GM21423 (cell line): Measurements from ENCODE around the gene GALK1.
"Not testable (repeated sequence)": the region's sequence is repeated elsewhere in the genome, so short reads cannot be mapped to it uniquely, and the experiment has no call there.

Experiments used
- ATAC-seq: cut with Tn5 transposase; IDR thresholded peaks from one replicate; pipeline ENCODE4 v1.9.1; 2021; ENCODE audit warnings: mild to moderate bottlenecking, moderate library complexity; ENCODE audit not compliant: unreplicated experiment

Gene GALK1

DNA sequence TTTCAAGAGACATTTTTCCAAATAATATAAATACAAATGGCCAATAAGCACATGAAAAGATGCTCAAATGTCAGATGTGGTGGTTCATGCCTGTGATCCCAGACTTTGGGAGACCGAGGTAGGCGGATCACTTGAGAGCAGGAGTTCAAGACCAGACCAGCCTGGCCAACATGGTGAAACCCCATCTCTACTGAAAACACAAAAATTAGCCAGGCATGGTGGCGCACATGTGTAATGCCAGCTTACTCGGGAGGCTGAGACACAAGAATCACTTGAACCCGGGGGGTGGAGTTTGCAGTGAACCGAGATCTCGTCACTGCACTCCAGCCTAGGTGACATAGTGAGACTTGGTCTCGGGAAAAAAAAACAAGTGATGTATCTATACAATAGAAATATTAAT lies 2.9 kb upstream of the GALK1 start:
- ATAC-seq: no peak

DNA sequence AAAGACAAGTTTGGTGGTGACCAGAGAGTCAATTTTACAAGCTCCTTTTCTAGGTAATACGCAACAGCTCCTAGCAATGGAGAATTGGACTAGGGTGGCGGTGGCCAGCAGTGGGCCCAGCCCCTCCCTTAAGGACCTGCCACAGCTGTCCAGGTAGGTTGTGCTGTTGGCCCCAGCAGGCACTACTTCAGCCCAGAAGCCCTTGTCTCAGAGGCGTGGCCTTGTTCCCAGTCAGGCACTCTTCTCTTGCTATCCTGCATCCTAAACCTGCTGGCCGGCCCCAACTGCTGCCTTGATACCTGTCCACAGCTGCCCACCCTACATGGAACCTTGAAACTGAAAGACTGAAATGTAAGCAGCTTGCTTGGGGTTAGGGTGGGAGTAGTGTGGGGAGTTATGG lies 989 bp upstream of the GALK1 start:
- ATAC-seq: no peak

DNA sequence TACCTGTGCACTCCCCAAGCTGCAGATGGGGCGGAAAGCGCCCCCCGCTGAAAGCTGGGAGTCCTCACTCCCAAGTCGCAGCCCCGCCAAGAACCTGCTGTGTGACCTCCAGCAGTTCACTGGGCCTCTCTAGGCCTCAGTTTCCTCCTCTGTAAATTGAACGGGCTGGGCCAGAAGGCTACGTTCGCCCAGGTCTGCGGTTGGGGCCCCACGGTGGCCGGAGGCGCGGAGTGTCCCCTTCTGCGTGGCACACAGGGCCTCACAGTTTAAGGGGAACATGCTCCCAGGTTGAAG lies 628 bp downstream of the GALK1 start:
- no peak for ATAC-seq

DNA sequence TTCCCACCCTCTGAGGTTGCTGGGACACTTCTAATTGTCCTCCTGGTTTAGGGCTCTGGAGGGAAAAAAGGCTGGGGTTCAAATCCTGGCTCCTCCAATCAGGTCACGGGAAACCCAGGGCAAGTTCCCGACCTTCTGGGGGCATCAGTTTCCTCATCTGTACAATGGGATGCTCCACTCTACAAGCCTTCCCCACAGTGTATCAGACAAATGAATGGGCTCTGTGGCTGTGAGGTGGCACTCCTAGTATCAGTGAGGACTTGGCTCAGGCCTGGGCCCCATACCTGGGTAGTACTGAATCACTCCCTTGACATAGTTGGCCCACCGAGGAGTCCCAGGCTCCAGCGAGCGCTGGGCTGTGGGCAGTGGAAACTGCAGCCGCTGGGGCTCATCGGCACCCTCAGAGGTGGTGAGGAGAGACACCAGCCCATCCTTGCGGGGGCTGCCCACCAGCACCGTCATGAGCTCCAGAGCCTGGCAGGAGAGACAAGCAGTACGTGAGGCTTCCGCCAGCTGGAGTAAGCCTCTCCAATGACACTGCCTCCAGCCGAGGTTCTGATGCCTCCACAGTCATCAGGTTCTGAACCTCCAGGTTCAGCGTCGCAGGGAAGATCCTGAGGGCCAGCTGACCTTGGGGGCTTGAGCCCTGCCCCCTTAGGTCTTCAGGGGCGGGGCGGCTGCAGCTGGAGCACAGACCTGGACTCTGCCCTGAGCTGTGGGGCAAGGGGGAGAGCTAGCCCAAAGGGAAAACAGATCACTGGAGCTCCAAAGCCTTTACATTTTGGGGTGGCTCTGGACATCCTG lies 1.2 kb downstream of the GALK1 start:
- ATAC-seq: no peak

DNA sequence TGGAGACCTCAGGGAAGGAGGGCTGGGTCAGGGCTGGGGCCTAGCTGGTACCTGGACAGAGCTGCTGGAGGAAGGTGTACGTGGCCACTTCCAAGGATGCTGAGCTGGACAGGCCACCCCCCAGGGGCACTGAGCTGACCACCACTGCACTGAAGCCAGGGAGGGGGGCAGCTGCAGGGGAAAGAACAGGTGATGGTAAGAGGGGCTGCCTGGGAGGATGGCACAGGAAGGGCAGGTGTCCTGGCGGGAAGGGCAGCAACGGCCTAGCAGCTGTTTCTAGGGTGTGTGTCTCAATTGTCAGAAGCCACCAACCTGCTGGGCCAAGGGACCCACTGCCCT lies 1.8 kb downstream of the GALK1 start:
- ATAC-seq: no peak

DNA sequence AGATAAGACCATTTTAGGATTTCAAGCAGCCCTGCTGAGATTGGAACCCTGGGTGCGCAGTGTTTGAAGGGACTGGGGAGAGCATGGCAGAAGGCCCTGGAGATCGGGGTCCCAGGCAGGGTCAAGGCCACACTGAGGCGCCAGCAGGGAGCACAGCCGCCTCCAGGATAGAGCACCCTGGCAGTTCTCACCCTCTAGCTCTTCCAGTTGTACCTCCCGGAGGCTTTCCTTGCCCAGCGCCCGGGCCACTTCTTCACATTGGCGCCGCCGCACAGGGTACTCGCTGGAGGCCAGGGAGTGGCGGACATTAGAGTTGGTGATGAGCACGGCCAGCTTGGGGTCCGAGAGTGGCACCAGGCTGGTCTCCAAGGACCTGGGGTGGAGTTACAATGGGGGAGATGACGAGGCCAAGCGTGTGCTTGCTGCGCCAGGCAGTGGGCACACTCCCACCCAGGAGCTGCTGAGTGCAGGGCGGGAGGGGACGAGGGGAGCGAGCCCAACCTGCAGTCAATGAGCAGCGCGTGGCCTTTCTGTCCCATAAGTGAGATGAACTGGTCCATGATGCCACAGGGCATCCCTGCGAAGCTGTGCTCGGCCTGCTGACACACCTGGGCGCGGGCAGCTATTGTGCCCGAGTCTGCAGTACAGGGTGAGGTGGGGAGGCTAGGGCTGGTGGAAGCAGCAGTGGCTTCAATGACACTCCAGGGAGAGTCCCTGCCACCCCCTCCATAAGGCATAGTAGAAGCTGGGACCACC lies 2.3 kb downstream of the GALK1 start:
- ATAC-seq: no peak

DNA sequence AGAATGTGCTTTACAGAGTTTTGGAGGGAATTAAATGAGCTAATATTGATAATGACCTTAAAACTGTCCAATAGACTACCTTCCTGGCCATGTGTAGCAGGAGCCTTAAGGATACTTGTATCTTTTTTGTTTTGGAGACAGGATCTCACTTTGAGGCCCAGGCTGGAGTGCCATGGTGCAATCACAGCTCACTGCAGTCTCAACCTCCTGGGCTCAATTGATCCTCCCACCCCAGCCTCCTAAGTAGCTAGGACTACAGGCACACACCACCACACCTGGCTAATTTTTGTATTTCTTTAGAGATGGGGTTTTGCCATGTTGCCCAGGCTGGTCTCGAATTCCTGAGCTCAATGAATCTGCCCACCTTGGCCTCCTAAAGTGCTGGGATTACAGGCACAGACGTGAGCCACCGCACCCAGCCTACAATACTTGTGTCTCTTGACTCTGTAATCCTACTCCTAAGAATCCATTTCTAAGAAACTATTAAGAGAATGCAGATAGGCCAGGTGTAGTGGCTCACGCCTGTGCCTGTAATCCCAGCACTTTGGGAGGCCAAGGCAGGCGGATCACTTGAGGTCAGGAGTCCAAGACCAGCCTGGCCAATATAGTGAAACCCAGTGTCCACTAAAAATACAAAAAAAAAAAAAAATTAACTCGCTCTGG lies 4.9 kb downstream of the GALK1 start:
- not testable (repeated sequence) for ATAC-seq

DNA sequence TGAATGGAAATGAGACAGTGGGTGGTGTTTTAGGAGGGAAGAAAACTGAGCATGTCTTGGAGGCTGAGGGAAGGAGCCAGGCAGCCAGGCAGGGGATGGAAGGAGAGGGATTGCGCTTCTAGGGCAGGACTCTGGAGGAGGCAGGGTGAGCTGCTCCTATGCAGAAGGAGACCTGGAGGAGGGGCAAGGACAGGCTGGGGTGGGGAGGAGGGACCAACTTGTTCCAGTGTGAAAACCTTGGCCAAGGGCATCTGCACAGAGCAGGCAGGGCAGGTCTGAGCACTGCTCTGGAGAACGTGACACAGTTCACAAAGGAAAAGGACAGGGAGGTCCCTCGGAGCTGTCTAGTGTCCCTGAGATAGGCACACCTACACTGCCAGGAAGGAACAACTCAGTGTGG lies 5.5 kb downstream of the GALK1 start:
- no peak for ATAC-seq

DNA sequence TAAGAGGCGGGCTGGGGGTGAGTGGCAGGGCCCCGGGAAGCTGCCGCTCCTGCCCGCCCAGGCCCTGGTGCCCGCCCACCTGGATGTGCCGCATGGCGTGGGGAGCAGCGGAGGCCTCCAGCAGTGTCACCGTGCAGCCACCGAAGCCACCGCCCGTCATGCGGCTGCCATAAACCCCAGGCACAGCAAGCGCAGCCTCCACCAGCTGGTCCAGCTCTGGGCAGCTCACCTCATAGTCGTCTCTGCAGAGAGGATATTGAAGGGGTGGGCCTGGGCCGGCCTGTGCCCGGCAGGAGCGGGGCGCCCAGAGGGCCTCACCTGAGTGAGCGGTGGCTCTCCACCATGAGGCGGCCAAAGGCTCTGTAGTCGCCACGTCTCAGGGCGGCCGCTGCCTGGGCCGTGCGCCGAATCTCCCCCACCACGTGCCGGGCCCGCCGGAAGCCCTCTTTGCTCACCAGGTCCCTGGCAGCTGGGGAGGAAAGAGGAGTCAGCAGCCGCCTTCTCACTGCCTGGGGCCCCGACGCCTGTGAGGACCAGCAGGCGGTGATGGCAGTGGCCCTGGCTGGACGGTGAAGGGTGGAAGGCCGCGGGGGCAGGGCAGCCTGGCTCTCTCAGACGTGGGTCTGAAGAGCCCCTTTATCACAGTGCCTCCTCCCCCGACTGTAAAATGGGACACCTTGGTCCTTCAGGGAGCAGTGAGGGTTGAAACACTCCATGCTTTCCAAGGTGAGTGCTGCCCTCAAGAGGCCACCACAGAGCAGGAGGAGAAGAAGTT lies 6.7 kb downstream of the GALK1 start:
- no peak for ATAC-seq

DNA sequence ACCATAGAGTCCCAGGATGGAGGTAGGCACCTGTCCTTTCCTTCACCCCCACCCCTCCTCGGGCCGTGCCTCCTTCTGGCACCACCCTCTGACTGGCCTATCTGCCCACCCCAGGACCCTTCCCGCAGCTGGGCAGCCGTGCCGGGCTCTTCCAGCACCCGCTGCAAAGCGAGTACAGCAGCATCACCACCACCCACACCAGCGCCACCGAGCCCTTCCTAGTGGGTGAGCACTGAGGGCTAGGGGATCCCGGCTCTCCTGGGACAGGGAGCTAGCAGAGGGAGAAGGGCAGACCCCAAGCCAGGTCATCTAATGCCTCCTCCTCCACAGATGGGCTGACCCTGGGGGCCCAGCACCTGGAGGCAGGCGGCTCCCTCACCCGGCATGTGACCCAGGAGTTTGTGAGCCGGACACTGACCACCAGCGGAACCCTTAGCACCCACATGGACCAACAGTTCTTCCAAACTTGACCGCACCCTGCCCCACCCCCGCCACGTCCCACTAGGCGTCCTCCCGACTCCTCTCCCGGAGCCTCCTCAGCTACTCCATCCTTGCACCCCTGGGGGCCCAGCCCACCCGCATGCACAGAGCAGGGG lies 7.8 kb downstream of the GALK1 start:
- no peak for ATAC-seq

DNA sequence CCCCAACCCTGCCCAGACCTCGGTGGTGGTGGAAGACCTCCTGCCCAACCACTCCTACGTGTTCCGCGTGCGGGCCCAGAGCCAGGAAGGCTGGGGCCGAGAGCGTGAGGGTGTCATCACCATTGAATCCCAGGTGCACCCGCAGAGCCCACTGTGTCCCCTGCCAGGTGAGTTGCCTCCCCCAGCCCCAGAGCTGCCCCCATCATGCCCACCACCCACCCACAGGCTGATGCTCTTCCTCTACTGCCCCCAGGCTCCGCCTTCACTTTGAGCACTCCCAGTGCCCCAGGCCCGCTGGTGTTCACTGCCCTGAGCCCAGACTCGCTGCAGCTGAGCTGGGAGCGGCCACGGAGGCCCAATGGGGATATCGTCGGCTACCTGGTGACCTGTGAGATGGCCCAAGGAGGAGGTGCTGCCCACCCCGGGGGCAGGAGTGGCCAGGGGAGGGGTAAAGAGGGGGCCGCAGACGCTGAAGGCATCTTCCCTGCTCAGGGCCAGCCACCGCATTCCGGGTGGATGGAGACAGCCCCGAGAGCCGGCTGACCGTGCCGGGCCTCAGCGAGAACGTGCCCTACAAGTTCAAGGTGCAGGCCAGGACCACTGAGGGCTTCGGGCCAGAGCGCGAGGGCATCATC lies 8.4 kb downstream of the GALK1 start:
- no peak for ATAC-seq

DNA sequence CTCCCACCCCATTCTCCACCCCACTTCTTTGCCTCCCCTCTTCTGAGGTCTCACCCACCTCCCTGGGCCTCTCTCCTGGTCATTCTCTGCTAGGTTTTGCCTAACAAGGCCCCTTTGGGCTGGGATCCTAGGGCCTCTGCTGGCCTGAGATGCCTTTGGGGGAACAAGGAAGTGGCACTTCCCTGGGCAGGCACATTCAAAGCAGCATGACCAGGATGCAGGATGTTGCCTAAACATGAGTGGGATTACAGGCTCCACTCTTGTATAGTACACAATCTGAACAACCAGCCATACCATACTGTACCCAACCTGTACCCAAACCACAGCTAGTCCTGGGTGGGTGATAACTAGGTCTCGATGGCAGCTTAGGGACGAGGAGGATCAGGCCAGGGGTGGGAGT lies 9.0 kb downstream of the GALK1 start:
- ATAC-seq: no peak

DNA sequence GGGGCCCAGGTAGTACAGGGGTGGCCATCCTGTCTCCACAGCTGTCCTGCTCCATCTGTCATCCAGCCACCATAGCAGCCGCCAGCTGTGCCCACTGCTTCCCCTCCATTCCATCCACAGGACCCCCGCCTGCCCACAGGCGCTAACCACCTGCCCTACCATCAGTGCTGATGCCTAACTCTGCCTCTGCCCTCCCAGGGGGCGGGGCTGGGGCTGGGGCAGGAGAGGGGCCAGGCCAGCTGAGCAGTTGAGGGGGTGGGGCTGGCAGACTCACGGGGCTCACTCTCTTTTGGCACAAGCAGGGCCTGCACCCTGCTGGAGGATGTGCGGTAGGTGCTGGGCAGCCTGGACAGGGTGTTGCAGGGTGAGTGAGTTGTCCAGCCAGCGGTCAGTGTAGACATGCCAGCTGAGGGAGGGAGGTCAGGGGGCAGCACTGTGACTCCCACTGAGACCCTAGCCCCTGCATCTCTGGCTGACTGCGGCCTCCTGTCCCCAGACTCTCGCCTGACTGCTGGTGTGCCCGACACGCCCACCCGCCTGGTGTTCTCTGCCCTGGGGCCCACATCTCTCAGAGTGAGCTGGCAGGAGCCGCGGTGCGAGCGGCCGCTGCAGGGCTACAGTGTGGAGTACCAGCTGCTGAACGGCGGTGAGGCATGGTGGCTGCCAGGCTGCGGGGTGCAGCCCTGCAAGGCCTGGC lies 9.6 kb downstream of the GALK1 start:
- no peak for ATAC-seq

DNA sequence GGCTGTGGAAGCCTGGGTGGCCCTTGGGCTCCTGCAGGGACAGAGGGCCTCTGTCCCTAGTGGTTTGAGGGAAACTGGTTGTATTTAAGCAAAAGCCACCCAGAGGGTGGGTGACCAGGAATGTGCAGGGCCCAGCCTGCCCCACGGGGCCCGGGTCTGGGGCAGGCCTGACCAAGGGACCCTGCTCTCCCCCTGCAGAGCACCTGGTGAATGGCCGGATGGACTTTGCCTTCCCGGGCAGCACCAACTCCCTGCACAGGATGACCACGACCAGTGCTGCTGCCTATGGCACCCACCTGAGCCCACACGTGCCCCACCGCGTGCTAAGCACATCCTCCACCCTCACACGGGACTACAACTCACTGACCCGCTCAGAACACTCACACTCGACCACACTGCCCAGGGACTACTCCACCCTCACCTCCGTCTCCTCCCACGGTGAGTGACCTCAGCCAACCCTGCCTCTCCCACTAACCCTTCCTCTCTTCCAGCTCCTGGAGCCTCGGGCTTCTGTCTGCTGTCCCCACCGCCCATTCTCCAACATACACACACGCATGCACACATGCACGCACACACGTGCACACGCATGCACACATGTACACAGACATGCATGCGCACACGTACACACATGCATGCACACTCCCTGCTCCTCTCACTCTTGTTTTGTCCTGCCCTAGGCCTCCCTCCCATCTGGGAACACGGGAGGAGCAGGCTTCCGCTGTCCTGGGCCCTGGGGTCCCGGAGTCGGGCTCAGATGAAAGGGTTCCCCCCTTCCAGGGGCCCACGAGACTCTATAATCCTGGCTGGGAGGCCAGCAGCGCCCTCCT lies 10.4 kb downstream of the GALK1 start:
- ATAC-seq: no peak

DNA sequence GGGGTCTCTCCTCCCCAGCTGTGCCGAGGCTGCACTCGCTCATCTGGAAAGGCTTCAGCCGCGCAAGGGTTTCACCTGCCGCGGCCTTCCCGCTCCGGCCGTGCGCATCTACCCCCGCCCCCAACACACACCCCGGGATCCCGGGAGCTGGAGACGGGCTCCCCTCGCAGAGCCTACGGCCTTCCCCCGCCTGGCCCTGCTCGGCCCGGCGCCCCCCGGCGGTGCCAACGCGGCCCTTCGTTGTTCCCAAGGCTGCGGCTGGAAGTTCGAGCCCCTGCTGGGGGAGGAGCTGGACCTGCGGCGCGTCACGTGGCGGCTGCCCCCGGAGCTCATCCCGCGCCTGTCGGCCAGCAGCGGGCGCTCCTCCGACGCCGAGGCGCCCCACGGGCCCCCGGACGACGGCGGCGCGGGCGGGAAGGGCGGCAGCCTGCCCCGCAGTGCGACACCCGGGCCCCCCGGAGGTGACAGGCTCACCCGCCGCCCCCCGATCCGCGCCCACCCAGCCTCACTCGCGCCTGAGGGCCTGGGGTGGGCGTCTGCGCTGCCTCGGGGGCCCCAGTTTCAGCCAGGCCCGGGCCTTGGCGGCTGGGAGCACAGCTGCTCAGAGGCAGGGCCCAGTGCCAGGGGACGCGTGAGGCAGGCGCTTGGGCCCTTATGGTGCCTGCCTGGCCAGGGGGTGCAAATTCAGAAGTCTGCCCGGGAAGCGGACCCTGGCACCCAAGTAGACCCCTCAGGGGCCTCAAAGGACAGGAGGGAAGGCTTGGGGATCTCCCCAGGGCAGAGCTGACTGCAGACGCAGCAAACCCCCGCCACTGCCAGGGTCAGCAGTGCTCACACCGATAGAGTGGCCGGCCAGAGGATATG lies 11.2 kb downstream of the GALK1 start:
- ATAC-seq: peak; percentile 69

DNA sequence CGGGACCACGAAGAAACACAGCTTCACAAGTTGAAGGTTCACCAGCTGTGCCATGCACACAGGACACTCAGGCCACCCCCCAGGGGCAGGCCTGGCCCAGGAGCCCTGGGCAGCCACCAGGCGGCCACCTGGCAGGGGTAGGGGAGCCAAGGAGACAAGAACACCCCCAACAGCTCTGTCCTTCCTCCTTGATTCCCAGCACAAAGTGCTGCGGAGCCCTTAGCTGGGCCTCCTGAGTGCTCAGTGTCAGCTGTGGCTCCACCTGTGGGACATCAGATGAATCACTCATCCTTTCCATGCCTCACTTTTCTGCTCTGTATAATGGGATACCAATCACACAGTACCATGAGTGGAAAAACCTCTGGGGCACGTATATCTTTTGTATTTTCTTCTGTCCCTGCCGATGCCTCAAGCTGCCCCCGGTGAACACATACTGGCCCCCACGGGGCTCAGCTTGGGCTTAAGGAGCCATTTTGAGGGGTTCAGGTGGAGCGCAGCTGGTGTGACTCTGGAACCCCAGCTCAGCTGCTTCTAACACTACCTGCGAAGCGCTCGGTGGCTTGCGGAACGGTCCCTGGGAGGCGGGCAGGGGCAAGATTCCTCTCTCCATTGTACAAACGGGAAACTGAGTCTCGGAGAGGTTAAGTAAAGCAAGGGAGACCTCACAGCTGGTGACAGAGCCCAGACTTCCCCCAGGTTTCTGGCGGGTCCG lies 12.0 kb downstream of the GALK1 start:
- no peak for ATAC-seq

DNA sequence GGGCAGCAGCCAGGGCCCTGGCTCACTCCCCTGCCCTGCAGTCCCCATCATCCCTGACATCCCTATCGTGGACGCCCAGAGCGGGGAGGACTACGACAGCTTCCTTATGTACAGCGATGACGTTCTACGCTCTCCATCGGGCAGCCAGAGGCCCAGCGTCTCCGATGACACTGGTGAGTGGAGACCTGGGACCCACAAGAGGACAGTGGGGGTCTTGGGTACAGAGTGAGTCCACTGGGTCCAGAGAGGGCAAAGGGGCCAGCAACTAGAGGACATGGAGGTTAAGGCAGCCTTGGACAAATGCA lies 12.6 kb downstream of the GALK1 start:
- no peak for ATAC-seq
